Caki2 (cell line): ENCODE results near the gene SPOP. TPM values are rescaled to one million over a fixed set of nuclear protein-coding genes. Genes with fewer than 3 reads are reported as not detected.

ENCODE experiments used
- DNase-seq: peaks from one replicate; pipeline ENCODE4 v3.0.0-alpha.2; 2015; ENCODE audit warnings: low read depth
- in situ Hi-C: cut with HindIII; loops from 2 replicates; pipeline ENCODE4 v1.10.0; 2016; ENCODE audit warnings: low sequenced_read_pairs, low pct_unique_long_range_greater_than_20kb, mixed read lengths
- total RNA-seq: library from RNA; depleted of rRNA; stranded (reverse); fragments of >200 nt; shearing (Covaris generic); gene quantifications from 2 replicates; pipeline ENCODE4 v1.2.3, GENCODE V29; 2014; ENCODE audit warnings: low replicate concordance

Gene SPOP
- total RNA-seq, 1 experiment from 2014 or later: 68.6 TPM

DNA sequence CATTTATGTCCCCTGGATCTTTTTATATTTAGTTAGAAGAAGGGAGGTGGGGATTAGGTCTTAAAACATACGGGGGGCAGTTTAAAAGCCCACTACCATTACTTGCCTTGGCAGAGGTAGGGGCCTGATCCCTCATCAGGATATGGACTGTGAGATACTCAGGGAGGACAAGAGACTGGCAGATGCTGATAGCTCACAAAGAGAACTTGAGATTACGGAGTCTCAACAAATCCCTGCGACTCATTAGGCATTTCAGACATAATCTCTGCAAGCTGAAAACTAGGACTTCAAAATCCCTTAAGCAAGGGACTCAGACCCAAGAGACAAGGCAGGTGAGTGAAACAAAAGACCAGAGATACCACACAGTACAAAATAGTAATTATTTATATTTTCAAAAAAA is 79.0 kb downstream of the SPOP start:
- in situ Hi-C loops: no loop called here
- DNase-seq: no peak

DNA sequence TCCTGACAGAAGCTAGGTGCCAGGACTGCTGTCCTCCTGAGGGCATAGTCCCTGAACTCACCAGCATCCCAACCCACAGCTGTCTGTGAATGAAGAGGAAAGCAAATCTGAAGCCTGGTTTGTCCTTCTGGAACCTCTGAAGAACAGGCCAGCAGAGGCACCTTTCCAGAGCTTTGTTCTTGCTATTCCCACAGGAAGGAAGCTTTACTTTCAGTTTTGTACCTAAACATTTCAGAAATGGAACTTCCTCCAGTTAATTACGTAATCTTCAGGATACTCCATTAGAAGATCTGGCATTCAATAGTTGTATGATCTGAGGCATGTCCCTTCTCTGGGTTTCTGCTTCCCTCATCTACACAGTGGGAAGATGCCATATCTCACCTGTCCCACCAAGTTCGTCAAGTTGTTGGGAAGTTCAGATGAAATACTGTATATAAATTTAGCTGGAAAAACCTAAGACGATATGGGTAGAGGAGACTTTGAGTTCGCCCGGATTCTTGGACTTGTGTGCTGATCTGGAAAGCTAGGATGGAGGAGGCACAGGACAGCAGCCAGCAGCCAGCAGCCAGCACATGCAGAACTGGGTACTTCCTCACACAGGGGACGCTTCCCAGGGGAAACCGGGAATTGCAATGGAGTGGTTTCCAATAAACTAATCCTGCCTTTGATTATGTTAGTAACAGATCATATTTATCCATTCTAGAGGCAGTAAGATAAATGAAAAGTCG is 79.8 kb downstream of the SPOP start:
- in situ Hi-C loops: no loop called here
- no peak for DNase-seq

DNA sequence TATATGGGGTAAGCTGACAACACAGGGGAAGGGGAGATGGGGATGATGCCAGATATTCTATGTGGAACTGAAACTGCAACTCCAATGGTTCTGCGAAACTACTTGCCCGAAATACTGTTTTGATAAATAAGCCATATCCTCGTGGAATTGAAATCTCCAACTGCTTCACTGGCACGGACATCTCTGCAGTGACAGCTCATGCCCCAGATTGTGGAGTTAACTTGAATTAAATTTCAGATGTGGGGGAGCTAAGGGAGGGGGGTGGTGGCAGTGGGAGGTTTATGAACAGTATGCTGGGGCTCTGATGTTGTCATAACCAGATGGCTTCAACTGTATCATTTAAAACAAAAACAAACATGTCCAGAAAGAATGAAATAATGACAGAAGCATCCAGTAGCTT is 80.5 kb downstream of the SPOP start:
- in situ Hi-C loops: no loop called here

DNA sequence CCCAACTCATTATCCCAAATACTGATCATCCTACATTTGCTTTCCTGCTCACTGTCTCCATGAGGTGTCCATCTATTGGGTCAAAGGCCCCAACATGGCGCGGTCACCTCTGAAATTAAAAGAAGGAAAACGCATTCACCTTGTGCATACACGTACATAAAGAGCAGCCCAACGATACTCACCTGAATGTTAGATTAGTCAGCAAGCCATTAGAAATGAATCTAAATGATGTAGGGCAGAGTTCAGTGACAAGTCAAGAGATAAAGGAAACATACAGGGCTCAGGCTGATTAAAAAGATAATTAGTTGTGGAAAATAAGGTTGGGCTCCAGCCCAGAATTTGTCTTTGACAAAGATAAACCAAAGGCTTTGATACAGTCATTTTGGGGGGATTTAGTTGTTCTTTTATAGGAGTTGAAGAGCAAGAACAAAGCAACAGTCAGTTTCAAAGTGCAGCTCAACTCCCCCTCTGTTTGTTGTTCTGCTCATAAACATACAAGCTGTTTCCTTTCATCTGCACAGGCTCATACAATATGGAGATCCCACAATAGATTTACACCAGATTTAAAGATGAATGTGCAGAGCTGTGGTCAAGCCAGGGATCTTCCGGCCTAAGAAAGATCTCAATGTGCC is 81.2 kb downstream of the SPOP start:
- in situ Hi-C loops: no loop called here
- no peak for DNase-seq

More for the DNA sequence above, 80.5 kb downstream of the SPOP start:
- DNase-seq: no peak

DNA sequence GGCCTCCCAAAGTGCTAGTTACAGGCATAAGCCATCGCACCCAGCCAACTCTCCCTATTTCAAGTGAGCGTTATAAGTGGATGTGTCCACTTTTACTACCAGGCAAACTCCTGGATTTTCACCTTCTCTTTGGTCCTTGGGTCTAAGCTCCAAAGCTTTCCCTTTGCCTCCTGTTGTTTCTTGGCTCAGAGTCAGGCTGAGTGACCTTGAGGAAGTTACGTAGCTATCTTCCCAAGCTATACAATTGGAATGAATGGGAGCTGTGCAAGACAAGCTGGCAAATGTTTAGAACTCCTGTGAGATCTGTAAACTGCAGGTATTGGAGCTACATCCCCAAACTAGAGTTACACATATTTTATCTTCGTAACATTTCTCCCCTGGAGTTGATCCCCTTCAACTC is 81.9 kb downstream of the SPOP start:
- DNase-seq: no peak
- in situ Hi-C loops: no loop called here

DNA sequence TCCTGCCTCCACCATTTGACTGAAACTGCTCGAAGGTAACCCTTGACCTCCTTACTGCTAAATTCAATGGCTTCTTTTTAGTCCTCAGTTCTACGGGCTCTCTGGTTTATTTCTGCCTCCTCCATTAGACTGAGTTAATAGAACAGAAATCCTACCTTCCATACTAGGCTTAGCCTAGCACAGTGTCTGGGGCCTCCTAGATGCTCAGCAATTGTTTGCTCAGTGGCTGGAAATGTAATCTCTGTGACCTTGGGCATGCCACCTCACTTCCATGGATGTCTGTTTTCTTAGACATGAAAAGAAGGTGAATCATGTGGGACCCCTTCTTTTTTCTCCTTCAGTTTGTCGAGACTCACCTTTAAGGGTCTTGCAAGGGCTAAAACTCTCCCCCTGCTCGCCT is 82.6 kb downstream of the SPOP start:
- in situ Hi-C loops: no loop called here
- no peak for DNase-seq

DNA sequence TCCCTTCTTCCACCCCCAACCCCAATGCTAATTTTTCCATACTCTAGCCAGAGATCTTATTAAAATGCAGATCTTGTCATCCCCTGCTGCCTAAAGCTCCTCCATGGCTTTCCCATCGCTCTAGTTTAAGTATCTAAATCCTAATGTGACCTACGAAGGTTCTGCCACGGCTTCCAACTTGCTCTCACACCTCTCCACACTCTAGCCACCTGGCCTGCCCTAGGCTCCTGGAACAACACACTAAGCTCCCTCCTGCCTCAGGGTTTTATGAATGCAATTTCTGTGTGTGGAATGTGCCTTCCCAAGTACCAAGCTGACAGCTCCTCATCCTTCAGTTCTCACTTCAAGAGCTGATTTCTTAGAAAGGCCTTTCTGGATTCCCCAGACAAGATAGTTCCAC is 85.6 kb downstream of the SPOP start:
- in situ Hi-C loops: no loop called here
- DNase-seq: no peak

DNA sequence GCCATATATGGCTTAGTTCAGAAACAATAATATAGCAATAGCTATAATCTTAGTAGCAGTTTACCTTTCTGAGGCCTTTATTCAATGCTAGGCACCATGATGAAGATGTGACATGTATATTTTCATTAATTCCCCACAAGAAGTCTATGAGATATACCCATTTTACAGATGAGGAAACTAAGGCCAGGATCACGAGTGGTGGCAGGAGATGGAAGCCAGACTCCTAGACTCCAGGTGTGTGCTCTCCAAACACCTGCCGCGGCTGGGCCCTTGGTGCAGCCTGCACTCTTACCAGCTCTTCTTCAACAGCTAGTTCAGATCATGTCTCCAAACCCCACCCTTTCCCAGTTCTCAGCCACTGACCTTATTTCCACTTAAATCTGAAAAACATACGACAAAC is 87.0 kb downstream of the SPOP start:
- DNase-seq: no peak
- in situ Hi-C loops: no loop called here

DNA sequence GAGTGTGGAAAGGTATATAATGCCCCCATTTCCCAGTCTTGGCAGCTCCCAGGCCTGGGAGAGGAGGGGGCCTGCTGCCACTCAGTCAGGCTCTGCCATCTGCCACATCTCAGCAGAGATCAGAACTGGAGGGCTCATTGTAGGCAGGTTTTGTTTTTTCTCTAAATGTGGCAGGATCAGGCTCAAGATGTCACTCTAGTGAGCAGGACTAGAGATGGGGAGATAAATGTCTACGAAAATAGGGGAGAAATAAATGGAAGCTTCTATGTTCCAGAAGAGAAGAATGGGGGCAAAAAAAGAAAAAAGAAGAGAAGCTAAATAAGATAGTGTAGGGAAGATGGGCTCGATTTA is 88.3 kb downstream of the SPOP start:
- in situ Hi-C loops: no loop called here
- no peak for DNase-seq

DNA sequence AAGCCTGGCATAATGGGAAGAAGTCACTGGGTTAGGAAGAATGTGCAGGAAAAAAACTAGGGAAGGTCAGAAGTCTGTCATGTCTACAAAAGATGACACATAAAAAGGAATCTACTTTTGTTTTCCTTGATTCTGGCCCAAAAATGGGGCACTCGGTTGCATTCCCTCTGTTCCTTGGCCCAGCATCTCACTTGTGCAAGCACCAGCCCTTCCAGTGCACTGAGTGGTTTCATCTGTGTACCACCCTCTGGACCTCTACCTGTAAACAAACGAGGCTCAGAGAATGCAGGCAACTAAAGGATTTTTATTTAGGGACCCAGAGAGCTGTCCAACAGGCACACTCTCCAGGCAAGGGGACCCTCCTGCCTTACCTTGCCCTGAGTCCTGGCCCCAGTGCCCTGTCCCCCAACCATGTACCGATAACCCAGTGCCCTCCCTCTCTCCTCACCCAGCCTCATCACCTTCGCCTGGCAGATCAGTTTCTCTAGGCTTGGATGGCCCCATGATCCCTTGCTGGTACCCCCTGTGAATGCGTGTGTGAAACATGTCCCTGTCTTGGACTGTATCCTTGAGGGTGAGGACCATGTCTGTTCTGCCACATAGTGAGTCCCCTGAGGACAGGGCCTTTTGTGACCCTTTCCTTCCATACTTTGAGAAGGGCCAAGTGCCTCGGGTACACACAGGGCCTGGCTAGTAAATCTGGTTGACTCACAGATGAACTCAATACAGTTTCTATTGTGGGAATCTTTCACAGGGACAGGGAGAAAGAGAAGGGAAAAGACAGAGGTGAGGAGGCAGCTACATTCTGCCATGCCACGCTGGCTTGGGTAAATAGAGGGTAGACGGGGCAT is 88.9 kb downstream of the SPOP start:
- DNase-seq: no peak
- in situ Hi-C loops: no loop called here

DNA sequence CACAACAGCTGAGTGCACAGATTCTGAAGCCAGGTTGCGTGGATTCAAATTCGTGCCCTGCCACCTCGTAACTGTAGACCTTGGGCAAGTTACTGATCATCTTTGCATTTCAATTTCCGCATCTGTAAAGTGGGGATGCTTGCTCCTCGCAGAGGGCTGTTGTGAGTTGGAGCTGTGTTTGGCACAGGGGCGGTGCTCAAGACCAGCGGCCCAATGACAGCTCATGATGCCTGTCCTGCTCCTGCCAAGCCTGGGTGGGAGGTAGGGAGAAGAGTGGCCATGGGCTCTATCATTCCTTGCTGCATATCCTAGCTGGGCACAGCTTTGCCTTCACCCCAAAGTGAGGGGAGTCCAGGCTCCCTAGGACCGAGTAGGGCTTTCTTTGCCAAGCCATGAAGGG is 89.6 kb downstream of the SPOP start:
- in situ Hi-C loops: no loop called here
- no peak for DNase-seq

DNA sequence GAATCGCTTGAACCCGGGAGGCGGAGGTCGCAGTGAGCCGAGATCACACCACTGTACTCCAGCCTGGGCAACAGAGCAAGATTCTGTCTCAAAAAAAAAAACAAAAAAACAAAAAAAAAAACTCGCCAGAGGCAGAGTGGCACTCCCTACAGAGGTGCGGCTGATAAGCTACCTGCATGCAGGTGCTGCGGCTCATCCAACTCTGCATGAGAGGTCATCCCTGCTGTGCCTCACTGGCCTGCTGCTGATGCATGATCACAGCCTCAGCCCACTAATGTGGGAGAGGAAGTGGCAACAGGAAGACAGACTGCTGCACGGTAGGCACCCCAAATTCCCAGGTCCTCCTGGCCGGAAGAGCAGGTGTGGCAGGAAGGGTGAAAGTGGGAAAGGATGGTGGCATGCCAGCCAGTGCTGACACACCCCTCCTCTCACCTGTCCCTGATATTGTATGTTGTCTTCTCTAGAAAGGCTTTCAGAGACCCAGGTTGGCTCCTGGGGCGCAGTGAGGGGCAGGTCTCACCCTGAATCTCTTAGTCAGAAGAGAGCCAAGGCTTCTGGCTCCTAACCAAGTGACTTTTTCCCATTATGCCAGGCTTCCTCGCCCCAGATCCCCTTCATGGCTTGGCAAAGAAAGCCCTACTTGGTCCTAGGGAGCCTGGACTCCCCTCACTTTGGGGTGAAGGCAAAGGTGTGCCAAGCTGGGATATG is 90.4 kb downstream of the SPOP start:
- in situ Hi-C loops: no loop called here
- DNase-seq: no peak

DNA sequence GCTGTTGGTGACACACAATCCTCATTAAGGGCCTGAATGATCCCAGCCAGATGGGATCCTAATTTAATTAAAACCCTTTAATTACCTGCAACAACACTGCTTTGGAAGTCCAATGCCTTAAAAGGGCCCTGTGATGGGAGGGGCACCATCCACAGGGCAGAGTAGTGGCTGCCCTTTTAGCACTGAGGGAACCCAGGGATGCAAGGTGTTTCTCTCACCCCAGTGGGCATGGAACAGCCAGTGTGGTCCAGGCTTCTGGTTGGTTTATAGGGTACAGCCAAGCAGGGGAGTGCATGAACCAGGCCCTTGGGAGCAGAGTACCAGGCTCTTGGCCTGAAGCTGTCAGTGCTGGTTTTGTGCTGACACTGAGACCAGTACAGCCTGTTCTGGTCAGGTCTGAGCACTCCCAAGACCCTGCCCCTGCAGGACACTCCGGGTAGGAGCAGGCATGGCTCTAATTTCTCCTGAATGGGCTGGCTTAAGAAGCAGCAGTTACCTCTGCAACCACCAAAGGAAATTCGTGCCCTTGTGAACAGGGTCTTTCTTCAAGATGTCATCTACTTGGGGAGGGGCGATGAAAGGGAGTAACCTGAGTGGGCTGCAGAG is 92.4 kb downstream of the SPOP start:
- in situ Hi-C loops: no loop called here
- no peak for DNase-seq

DNA sequence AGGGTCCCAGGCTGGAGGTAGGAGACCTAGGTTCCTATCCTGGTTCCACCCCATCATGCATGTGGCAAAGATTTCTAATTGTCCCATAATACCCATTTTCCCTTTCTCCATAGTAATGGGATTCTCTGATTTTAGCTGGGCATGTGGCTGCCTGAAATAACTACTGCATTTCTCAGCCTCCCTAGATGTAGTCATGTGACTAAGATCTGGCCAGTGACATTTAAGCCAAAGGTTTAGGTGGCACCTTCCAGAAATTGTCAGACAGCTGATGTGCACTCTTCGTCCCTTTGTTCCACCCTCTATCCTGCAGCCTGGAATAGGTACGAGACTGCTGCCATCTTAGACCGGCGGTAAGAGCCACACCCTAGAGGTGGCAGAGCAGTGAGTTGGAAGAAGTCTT is 94.0 kb downstream of the SPOP start:
- DNase-seq: no peak
- in situ Hi-C loops: no loop called here

DNA sequence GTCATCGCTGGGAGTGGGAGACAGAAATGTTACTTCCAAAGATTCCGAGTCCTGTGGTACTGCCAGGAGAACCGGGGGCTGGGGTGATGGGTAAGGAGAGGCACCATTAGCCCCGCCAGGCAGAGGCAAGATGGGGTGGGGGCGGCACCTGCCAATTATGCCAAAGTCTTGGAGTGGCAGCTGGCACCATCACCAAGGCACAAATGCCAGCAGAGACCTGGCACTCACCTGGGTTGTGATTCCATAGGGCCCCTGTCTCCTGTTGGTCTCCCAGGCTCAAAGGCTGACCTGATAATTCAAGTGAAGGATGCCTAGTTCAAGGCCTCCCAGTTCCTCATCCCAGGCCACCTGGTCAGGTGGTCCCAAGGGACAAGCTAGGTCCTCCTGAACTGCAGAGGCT is 94.7 kb downstream of the SPOP start:
- no peak for DNase-seq
- in situ Hi-C loops: no loop called here

DNA sequence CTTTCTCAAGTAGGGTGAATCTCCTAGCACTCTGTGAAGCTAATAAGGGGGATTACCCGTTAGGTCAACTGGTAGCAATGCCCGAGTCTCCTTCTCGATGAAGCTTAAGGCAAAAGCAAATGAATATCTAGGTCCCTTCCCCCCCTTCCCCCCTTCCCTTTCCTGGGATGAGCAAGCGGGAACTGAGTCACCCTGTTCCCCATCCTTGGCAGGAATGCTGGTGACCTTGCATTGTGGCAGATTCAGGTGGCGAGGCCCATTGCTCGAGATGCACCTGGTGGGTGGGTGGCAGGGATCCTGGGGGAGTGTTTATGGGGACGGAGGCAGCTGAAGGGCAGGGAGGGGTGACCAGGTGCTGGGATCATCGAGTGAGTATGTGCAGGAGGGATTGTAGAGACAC is 95.1 kb downstream of the SPOP start:
- in situ Hi-C loops: no loop called here

DNA sequence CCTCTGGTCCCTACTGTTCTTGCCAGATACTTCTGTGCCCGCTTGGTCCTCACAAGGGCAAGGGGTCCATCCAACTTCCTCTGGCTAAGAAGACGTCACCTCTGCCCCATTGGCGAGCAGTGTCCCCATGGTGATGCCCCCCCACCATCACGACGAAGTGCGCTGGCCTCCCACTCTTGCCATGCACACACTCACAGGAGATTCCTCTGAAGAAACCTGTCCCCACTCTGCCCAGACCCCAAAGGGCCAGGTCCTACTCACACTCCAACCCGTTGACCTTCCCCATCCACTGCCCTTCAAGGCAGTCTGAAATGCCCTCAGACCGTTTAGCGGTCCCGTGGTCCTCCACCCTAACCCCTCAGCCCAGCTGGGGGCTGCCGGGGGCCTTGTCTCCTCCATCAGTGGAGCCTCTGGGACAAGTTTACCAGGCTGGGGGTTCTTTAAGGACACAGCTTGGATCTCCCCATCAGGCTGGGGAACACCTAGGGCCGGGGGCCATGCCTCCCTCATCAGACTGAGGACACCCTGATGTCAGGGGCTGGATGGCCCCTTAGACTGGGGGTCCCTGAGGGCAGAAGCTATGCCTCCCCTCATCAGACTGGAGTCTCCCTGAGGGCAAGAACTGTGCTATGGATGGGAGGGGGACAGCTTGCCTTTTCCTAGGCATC is 95.7 kb downstream of the SPOP start:
- DNase-seq: no peak
- in situ Hi-C loops: no loop called here

More for the DNA sequence above, 95.1 kb downstream of the SPOP start:
- no peak for DNase-seq

DNA sequence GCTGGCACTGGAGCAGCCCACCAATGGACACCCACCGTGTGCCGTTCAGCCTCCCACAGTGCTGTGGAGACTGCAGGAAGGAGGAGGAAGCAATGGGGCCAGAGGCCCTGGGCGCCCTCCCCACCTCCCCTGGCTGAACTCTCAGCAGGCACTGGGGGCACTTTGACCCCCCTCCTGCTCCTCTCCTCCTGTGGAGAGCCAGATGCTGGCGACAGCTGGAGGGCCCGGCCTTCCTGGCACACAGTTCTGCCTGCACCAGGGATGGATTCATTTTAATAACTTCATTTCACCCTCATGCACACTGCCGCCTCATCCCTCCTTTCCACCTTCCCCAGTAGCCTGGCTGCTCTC is 96.3 kb downstream of the SPOP start:
- in situ Hi-C loops: no loop called here
- DNase-seq: no peak
